HG03039 (cell line): ENCODE data around the gene ANAPC5.
"Not testable (repeated sequence)": the region's sequence is repeated elsewhere in the genome, so short reads cannot be mapped to it uniquely, and the experiment has no call there.

Experiments
- ATAC-seq: cut with Tn5 transposase; IDR thresholded peaks from one replicate; pipeline ENCODE4 v1.9.1; 2021; ENCODE audit warnings: mild to moderate bottlenecking, moderate library complexity; ENCODE audit not compliant: unreplicated experiment

The ANAPC5 gene

GRCh38 chr12:121318121-121318520 is 34.1 kb downstream of the ANAPC5 start:
- ATAC-seq: no peak

DNA sequence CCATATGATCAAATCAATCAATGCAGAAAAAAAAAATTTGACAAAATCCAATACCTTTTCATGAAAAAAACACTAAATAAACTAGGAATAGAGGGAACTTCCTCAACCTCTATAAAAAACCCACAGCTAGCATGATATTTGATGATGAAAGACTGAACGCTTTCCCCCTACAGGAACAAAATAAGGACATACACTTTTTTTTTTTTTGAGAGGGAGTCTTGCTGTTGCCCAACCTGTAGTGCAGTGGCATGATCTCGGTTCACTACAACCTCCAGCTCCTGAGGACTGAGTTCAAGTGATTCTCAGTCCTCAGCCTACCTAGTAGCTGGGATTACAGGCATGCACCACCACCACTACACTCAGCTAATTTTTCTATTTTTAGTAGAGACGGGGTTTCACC is 37.8 kb downstream of the ANAPC5 start:
- no peak for ATAC-seq

GRCh38 chr12:121310231-121310630 is 42.0 kb downstream of the ANAPC5 start:
- ATAC-seq: not testable (repeated sequence)

- not testable (repeated sequence) for ATAC-seq
Observed at GRCh38 chr12:121307397-121307796, 44.8 kb downstream of the ANAPC5 start.

DNA sequence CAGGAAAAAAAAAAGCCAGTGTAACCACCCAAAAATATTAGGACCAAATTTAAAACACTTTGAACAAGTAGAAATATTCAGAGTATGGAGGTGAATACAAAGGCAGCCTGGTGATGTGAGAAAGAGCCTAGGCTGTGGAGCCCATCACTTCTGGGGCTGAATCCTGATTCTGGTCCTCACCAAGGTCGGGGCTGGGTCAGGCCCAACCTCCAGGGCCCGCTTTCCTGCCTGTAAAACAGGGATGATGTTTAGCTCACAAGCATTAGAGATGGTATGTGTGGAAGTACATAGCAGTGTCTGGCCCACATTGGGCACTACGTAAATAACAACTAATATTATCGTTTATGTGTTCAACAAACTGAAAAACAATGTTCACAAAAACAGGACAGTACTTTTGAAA is 47.9 kb downstream of the ANAPC5 start:
- ATAC-seq: no peak

GRCh38 chr12:121301876-121302275 is 50.3 kb downstream of the ANAPC5 start:
- ATAC-seq: no peak

DNA sequence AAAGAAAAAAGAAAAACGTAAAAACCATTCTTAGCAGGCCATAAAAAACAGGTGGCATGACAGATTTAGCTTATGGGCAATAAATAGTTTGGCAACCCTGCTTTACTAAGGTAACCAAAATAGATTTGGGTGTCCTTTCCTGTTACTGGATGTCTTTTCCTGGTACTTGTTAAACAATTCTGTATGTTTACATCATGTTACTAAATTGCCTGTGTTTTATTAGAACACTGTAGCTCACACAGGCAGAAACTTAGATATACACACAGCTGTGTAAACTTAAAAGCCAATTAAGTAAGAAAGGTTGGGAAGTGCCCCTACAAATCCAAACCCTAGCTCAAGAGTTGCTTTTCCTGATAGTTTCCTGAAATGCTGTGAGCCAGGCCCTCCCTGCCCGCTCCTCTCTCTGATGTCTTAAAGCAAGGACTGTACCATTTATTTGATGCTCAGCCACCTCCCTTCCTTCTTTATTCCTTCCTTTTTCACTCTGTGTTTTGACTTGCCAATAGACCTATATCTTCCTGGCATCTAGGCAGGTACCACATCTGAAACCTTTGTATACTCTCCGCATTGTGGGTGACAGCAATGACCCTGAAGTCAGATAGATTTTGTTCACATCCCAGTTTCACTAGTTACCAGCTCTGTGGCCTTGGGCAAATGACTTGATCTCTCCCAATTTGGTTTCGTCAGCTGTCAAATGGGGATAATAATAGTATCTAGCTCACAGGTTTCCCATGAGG is 52.0 kb downstream of the ANAPC5 start:
- no peak for ATAC-seq

- ATAC-seq: no peak
Observed at GRCh38 chr12:121299662-121300061, 52.5 kb downstream of the ANAPC5 start.

DNA sequence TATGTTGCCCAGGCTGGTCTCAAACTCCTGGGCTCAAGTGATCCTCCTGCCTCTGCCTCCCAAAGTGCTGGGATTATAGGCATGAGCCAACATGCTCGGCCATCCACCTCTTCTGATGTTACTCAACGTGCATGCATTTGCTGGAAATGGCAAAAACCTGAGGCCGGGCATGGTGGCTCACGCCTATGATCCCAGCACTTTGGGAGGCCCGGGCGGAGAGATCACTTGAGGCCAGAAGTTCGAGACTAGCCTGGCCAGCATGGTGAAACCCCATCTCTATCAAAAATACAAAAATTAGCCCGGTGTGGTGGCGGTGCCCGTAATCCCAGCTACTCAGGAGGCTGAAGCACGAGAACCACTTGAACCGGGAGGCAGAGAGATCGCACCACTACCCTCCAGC is 53.8 kb downstream of the ANAPC5 start:
- ATAC-seq: not testable (repeated sequence)

GRCh38 chr12:121297435-121297991 is 54.7 kb downstream of the ANAPC5 start:
- ATAC-seq: peak; percentile 1

DNA sequence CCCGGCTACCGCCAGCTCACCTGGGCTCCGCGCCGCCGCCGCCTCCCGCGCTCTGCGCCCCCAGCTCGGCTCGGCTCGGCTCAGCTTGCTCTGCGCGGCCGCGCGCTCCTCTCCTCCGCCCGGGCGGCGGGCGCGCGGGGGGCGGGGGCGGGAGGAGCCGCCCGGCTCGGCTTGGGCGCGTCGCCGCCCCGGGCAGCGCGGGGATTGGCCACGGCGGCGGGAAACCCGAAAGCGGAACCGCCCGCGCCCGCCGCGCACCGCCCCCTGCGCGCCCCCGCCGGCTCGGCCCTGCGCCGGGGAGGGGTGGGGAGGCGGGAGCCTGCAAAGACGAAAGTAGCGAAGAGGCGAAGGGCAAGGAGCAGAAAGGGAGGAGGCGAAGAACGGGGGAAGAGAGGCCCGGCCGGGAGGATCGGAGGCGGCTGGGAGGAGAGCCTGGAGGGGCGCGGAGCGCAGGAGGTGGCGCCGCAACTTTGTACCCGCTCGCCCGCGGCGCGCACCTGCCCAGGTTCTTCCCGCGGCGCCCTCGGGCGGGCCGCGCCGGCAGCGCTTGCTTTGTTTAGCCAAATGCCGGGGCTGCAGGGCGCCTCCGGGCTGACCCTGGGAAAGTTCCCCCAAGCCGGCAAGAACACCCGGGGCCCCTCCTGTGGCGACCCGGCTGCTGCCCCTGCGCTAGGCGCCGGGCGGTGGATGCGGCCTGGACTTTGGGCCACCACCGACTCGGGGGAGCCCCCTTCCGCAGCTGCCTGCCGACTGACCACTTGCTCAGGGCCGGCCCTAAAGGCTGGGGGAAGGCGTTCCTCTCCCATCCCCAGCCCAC is 55.4 kb downstream of the ANAPC5 start, which contains the start of gene CAMKK2:
CAMKK2 (minus strand) TSS at position 92 of the 817 bp plus-strand sequence. CDS start 22,183 bp downstream, outside the sequence.
- ATAC-seq: peak; percentile 59

- peak; percentile 17 for ATAC-seq
Observed at GRCh38 chr12:121295746-121296617, 56.2 kb downstream of the ANAPC5 start.

DNA sequence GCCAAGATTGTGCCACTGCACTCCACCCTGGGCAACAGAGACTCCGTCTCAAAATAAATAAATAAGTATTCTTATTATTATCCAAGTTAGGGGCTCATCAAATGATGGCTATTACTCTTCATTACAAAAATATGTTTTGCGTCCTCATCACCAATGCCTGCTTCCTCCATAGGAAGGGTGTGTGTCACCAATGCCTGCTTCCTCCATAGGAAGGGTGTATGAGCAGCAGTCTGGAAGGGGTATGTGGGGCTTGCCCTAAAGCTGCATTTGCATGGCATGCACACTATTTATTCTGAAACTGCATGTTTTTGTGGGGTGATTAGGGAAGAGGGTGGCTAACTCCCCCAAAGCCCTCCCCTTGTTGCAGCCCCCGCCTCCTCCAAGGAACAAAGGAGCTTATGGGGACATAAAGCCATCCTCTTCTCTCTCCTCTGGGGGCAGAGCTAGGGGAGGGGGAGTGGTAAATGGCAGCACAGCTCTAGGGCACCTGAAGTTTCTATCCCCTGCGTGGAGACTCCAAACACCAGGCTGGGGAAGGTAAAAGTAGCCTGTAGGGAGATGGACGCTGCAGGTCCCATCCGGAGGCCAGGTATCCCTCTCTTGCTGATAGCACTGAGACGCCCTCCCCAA is 57.0 kb downstream of the ANAPC5 start:
- ATAC-seq: no peak

DNA sequence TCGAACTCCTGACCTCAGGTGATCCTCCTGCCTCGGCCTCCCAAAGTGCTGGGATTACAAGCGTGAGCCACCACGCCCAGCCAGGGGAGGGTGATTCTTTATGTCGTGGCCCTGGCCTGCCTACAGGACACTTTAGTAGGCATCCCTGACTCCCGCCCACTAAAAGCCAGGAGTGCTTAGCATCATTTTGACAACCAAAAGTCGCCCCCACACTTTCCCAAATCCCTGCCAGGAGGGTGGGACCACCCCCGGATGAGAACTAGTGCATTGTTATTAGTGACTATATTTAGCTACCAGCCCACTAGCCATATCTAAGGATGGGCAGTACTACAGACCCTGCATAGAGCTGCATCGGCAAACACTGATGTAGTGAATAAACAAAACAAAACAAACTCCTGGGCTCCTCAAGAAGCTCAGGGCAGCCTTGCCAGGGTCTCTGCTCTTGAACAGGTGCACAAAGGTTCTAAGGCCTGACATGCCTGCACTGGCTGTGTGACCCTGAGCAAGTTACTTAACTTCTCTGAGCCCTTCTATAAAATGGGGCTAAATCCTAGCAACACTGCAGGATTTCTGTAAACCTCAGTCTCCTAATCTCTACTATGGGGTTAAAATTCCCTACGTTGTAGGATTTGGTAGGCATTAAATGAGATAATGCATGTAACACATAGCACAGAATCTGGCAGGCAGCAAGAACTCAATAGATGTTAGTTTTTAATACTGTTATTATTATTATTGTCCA is 57.9 kb downstream of the ANAPC5 start:
- no peak for ATAC-seq

DNA sequence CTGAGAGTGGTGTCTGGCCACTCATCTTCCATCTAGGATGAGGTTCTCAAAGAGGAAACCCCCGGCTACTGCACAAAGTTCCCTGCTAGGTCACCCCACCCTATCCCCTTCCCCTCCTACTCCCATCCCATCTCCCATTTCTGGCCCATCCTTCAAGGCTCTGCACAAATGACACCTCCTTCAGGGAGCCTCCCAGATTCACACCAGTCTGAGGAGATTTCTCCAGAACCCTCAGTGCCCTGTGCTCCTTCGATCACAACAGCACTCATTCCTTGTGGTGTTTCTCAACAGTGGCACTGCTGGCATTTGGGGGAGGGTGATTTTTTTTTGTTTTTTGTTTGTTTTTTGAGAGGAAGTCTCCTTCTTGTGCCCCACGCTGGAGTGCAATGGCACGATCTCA is 58.6 kb downstream of the ANAPC5 start:
- ATAC-seq: no peak

DNA sequence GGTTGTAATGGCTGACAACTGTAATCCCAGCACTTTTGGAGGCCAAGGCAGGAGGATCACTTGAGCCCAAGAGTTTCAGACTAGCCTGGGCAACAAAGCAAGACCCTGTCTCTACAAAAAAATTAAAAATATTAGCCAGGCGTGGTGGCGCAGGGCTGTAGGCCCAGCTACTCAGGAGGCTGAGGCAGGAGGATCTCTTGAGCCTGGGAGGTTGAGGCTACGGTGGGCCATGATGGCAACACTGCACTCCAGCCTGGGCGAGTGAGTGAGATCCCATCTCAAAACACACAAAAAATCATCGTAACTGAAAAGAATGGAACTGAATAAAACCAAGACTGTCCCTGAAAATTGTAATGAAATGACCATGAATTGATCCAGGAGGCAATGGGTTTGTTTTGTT is 61.8 kb downstream of the ANAPC5 start:
- no peak for ATAC-seq

GRCh38 chr12:121289962-121290361 is 62.2 kb downstream of the ANAPC5 start:
- ATAC-seq: no peak

DNA sequence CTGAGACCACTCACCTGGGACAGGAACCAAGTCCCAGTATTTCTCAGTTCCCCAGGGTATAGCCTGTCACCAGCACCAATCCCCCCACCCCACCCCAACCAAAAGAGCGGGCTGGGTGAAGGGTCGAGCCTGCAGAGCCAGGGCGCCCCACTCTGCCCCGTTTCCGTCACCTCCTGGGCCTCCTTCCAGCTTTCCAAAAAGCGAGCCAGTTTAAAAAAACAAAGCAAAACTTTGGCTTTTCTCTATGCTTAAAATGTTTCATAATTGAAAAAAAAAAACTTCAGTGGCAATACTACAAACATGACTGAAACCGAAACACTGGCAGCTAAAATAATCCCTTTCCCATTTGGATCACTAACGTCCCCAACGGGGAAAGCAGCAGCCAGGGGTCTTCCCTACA is 63.2 kb downstream of the ANAPC5 start:
- no peak for ATAC-seq

- ATAC-seq: no peak
Observed at GRCh38 chr12:121288158-121288845, 63.9 kb downstream of the ANAPC5 start.
